ENCODE data around the gene HDAC1. TPM values are rescaled to one million over a fixed set of nuclear protein-coding genes. Genes with fewer than 3 reads are reported as not detected.

Gene HDAC1
- total and polyA plus RNA-seq, 2 of the 13 experiments (the other 11 are each of a cell fraction or from before 2014, with no cell fraction given) = 93.5 to 189 TPM

GRCh38 chr1:32249831-32250525 is 41.9 kb upstream of the HDAC1 start (continued):
- no peak for TF ChIP-seq ZNF460 (CRISPR knock-in tag; IDR thresholded peaks at IDR 0.05; ENCODE audit: borderline replicate concordance)
- TF ChIP-seq ZNF883 (CRISPR knock-in tag; IDR thresholded peaks at IDR 0.05; ENCODE audit: not compliant biosample characterization) = no peak
- no peak for TF ChIP-seq MBNL3 (CRISPR knock-in tag; conservative IDR thresholded peaks at IDR 0.05)
- TF ChIP-seq ZFX (CRISPR knock-in tag; IDR thresholded peaks at IDR 0.05; ENCODE audit: low read depth) = peak; percentile 75
- no peak for TF ChIP-seq KLF9 (CRISPR knock-in tag; IDR thresholded peaks at IDR 0.05; ENCODE audit: low read depth)
- peak; percentile 86 for TF ChIP-seq PRPF4 (IDR thresholded peaks at IDR 0.05; ENCODE audit: low read depth, low read length, poor library complexity, severe bottlenecking)
- TF ChIP-seq ZNF280B (CRISPR knock-in tag; IDR thresholded peaks at IDR 0.05; ENCODE audit: borderline replicate concordance) = peak; percentile 68; the same call in 1 of the 2 replicates
- peak; percentile 83 for TF ChIP-seq ZNF609 (CRISPR knock-in tag; IDR thresholded peaks at IDR 0.05; ENCODE audit: borderline replicate concordance)
- peak; percentile 73; the same call in 1 of the 2 replicates for TF ChIP-seq PRDM10 (CRISPR knock-in tag; IDR thresholded peaks at IDR 0.05; ENCODE audit: low read depth)
- no peak; the same call in 1 of the 2 replicates for TF ChIP-seq CREBL2 (CRISPR knock-in tag; IDR thresholded peaks at IDR 0.05; ENCODE audit: borderline replicate concordance)
- TF ChIP-seq NR2F1 (CRISPR knock-in tag; IDR thresholded peaks at IDR 0.05) = peak; percentile 96
- TF ChIP-seq CBX1 (IDR thresholded peaks at IDR 0.05; ENCODE audit: low read depth) = peak; percentile 23
- TF ChIP-seq ZNF235 (CRISPR knock-in tag; IDR thresholded peaks at IDR 0.05; ENCODE audit: borderline replicate concordance) = no peak
- peak; percentile 88 for TF ChIP-seq ASH2L (IDR thresholded peaks at IDR 0.05; ENCODE audit: insufficient read length, low read depth, low read length)
- TF ChIP-seq ZNF773 (CRISPR knock-in tag; IDR thresholded peaks at IDR 0.05; ENCODE audit: borderline replicate concordance) = no peak

Measured in HepG2 (cell line).